Right cardiac atrium (tissue), 5 donors: Measurements from ENCODE around the gene VWA8. TPM values are rescaled to one million over a fixed set of nuclear protein-coding genes. Genes with fewer than 3 reads are reported as not detected.
"Not testable (repeated sequence)": the region's sequence is repeated elsewhere in the genome, so short reads cannot be mapped to it uniquely, and the experiment has no call there.

Source experiments
- ATAC-seq, 2 donors: fragments of 200-7000 bp; cut with Tn5 transposase; one replicate each; pipeline versions ENCODE4 v1.8.0 to v1.9.1; 2020; ENCODE audit warnings: moderate library complexity in 2 of 2, mild to moderate bottlenecking in 1 of 2
- DNase-seq, 3 donors: peaks; one replicate each; pipeline ENCODE4 v3.0.0-alpha.2; 2020
- H3K27ac ChIP-seq: one replicate; pipeline ENCODE4 v1.5.1; 2013; ENCODE audit warnings: mild to moderate bottlenecking, low read length, control low read depth, moderate library complexity
- H3K27me3 ChIP-seq: one replicate; pipeline ENCODE4 v1.6.1; 2013; ENCODE audit not compliant: control insufficient read depth, insufficient read depth
- H3K4me1 ChIP-seq: one replicate; pipeline ENCODE4 v1.6.1; 2013; ENCODE audit warnings: low read length; ENCODE audit not compliant: control insufficient read depth, insufficient read depth
- H3K4me3 ChIP-seq: one replicate; pipeline ENCODE4 v1.5.1; 2013; ENCODE audit warnings: low read length, control low read depth
- H3K9me3 ChIP-seq: one replicate; pipeline ENCODE4 v1.6.1; 2013; ENCODE audit warnings: low read length; ENCODE audit not compliant: control insufficient read depth
- WGBS: extraction: QIAGEN DNeasy Blood & Tissue Kit; methylation state at CpG from one replicate; pipeline ENCODE4 v1.1.7; 2013; 5-methylcytosine and 5-hydroxymethylcytosine counted together
- intact Hi-C, 4 donors: fragments of 100-400 bp; cut with DNase I; formaldehyde crosslinking; loops; one replicate each; pipeline versions ENCODE4 v1.11.0 to v1.14.0; 2022 to 2023
- polyA plus RNA-seq: library from polyadenylated mRNA; stranded (reverse); fragments of 200-250 nt; gene quantifications from one replicate; pipeline ENCODE4 v1.2.3, GENCODE V29; 2013
- total RNA-seq, 4 donors: library from RNA; stranded (reverse); fragmentation: NEBNext Ultra II Directional; extraction: Animal tissue kit (Norgen Biotek cat#: 25700); gene quantifications; one replicate each; pipeline ENCODE4 v1.2.1, GENCODE V29; 2021
- donor health status: healthy with polysubstance abuse.
- donor health status: DM: no; HTN: yes; CAD: no.
- donor health status: DM: no; HTN: no; CAD: no.
- donor health status: DM: no; HTN: yes; CAD: no; lungs with severe emphysema.
- donor health status: DM: yes; HTN: yes; CAD: no.

VWA8 gene
- total and polyA plus RNA-seq, 5 donors: 11.7 to 41.7 (median 34.0) TPM

DNA sequence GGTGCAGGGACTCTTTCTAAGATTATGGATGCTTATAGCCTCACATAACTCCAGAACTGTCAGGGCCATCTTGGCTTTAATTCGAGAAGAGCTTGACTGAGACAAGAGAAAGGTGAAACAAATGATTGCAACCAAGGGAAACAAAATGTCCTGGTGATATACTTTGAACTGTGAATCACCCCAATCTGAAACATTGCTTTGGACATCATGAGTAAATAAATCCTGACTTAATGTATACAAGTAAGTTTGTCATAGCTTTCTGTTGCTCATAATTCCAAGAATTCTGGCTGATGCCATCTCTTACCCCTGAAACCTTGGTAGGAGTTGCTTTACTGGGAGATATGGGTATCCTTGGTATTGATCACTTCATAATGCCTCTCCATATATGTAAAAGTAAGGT lies 5.8 kb upstream of the VWA8 start:
- 91% methylated on average over 1 of the region's 1 CpG for WGBS
- Histone ChIP-seq H3K9me3 (no peaks in the 10 kb centered on the region), H3K4me3 (no peak overlapping the region), H3K27ac (no peak overlapping the region), H3K4me1 (no peaks in the 10 kb centered on the region), H3K27me3 (no peaks in the 10 kb centered on the region)
- ATAC-seq (no peak), DNase-seq (no peak)
- intact Hi-C loops: no loop called here

- 88% methylated on average over 1 of the region's 1 CpG for WGBS
- H3K27ac ChIP-seq: no peak overlapping the region
- no peaks in the 10 kb centered on the region for H3K27me3 ChIP-seq
- ATAC-seq (no peak), DNase-seq (no peak)
- H3K9me3 ChIP-seq: no peaks in the 10 kb centered on the region
- intact Hi-C loops: no loop called here
- H3K4me1 ChIP-seq: no peaks in the 10 kb centered on the region
- H3K4me3 ChIP-seq: no peak overlapping the region
Observed at GRCh38 chr13:41962994-41963393, 2.1 kb upstream of the VWA8 start.

DNA sequence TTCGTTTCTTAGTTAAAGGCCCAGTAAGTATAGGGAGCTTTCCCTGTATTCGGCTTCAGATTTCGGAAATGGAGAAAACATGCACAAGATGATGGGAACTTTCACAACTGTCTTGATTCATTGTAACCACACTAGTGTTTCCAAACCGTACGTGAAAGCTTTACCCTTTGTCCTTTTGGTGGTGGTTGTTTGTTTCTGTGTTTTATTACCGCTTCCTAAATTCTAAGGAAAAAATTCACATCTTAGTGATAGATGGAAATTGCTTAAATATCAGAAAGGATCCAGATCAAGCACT lies 504 bp upstream of the VWA8 start:
- ATAC-seq: no peak
- intact Hi-C loops: loop anchor here in 1 of 4 donors (2.0 kb wide), 1 partner anchor 79 kb away; no protein-coding TSS in a partner anchor
- no peaks in the 10 kb centered on the region for H3K9me3 ChIP-seq
- no peaks in the 10 kb centered on the region for H3K4me1 ChIP-seq
- WGBS: 29% methylated on average over 6 of the region's 6 CpGs
- peak overlapping the region; percentile 88 for H3K4me3 ChIP-seq
- H3K27ac ChIP-seq: peak overlapping the region; percentile 92
- no peak for DNase-seq
- no peaks in the 10 kb centered on the region for H3K27me3 ChIP-seq

GRCh38 chr13:41960211-41960636 lies 685 bp downstream of the VWA8 start:
- H3K27ac ChIP-seq: peak overlapping the region; percentile 92
- DNase-seq: peak in 1 of 3 donors; percentile 25
- peak; percentile 55 to 62 for ATAC-seq
- H3K4me1 ChIP-seq: no peaks in the 10 kb centered on the region
- H3K9me3 ChIP-seq: no peaks in the 10 kb centered on the region
- WGBS: 9% methylated on average over 9 of the region's 9 CpGs
- H3K27me3 ChIP-seq: no peaks in the 10 kb centered on the region
- intact Hi-C loops: loop anchor here in 1 of 4 donors (2.0 kb wide), 1 partner anchor 81 kb away; no protein-coding TSS in a partner anchor
- H3K4me3 ChIP-seq: peak overlapping the region; percentile 88

GRCh38 chr13:41956272-41956671 lies 4.6 kb downstream of the VWA8 start:
- Histone ChIP-seq H3K4me3 (no peak overlapping the region), H3K4me1 (no peaks in the 10 kb centered on the region), H3K9me3 (no peaks in the 10 kb centered on the region), H3K27me3 (no peaks in the 10 kb centered on the region), H3K27ac (no peak overlapping the region)
- intact Hi-C loops: no loop called here
- ATAC-seq (no peak), DNase-seq (no peak)

DNA sequence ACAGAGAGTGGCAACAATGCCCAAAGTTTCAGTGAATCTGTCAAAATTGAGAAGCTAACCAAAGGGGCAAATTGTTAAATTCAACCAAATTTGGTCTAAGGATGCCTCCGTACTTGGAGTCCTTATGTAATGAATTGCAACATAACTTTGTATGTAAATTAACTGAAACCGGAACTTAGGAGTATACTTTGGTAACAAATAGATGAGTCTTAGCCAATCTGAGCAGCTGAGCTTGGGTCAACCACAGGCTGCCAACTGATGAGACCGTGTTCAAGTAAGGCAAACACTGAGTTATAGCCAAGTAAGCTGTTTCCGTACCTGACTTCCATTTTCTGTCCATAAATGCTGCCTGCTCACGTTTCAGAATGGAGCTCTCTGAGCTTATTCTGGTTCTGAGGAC lies 5.3 kb downstream of the VWA8 start:
- H3K27ac ChIP-seq: no peak overlapping the region
- no peaks in the 10 kb centered on the region for H3K9me3 ChIP-seq
- no peaks in the 10 kb centered on the region for H3K4me1 ChIP-seq
- WGBS: 86% methylated on average over 5 of the region's 5 CpGs
- no peaks in the 10 kb centered on the region for H3K27me3 ChIP-seq
- H3K4me3 ChIP-seq: no peak overlapping the region
- intact Hi-C loops: no loop called here
- ATAC-seq: no peak
- no peak for DNase-seq

DNA sequence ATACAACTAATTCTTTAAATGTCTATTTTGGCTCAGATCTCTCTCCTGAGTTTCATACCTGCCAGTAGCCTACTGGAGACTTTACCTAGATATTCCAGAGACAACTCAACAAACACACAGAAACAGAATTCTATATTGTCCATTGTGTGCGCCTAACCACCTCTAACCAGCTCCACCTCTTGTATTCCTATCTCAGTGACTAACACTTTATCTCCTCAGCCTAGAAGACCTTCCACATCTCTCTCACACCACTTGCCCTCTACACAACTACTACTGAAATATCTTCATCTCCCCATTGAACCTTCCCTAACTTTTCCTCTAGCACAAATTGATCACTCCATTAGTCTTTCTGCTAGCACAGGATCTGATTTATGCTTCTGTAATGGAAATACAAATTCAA lies 6.7 kb downstream of the VWA8 start:
- WGBS: 98% methylated on average over 1 of the region's 1 CpG
- H3K27ac ChIP-seq: no peak overlapping the region
- no peaks in the 10 kb centered on the region for H3K9me3 ChIP-seq
- DNase-seq: no peak
- no peaks in the 10 kb centered on the region for H3K4me1 ChIP-seq
- no peak for ATAC-seq
- no peak overlapping the region for H3K4me3 ChIP-seq
- intact Hi-C loops: no loop called here
- no peaks in the 10 kb centered on the region for H3K27me3 ChIP-seq

- intact Hi-C loops: no loop called here
- no peak overlapping the region for H3K27ac ChIP-seq
Observed at GRCh38 chr13:41952749-41953148, 8.2 kb downstream of the VWA8 start.

GRCh38 chr13:41949104-41949503 lies 11.8 kb downstream of the VWA8 start:
- H3K4me3 ChIP-seq, ATAC-seq, intact Hi-C loops, DNase-seq, H3K9me3 ChIP-seq, H3K27ac ChIP-seq, H3K27me3 ChIP-seq, H3K4me1 ChIP-seq: not testable (repeated sequence)
- 96% methylated on average over 1 of the region's 1 CpG for WGBS

More at GRCh38 chr13:41952749-41953148, 8.2 kb downstream of the VWA8 start:
- H3K4me1 ChIP-seq: no peaks in the 10 kb centered on the region
- H3K9me3 ChIP-seq: no peaks in the 10 kb centered on the region
- ATAC-seq (no peak), DNase-seq (no peak)
- no peak overlapping the region for H3K4me3 ChIP-seq
- 76% methylated on average over 3 of the region's 3 CpGs for whole genome bisulfite sequencing
- H3K27me3 ChIP-seq: no peaks in the 10 kb centered on the region

GRCh38 chr13:41945926-41946325 lies 15.0 kb downstream of the VWA8 start:
- DNase-seq: no peak
- peaks cover 4% of the 10 kb centered on the region for H3K4me1 ChIP-seq
- no peak for ATAC-seq
- no peaks in the 10 kb centered on the region for H3K27me3 ChIP-seq
- no peak overlapping the region for H3K27ac ChIP-seq
- H3K9me3 ChIP-seq: no peaks in the 10 kb centered on the region
- intact Hi-C loops: no loop called here
- H3K4me3 ChIP-seq: no peak overlapping the region

GRCh38 chr13:41944635-41945397 lies 16.1 kb downstream of the VWA8 start:
- Histone ChIP-seq H3K27me3 (no peaks in the 10 kb centered on the region), H3K4me1 (peaks cover 4% of the 10 kb centered on the region), H3K27ac (no peak overlapping the region), H3K4me3 (no peak overlapping the region), H3K9me3 (no peaks in the 10 kb centered on the region)
- DNase-seq (no peak), ATAC-seq (no peak)
- intact Hi-C loops: no loop called here
- WGBS: 93% methylated on average over 3 of the region's 3 CpGs

DNA sequence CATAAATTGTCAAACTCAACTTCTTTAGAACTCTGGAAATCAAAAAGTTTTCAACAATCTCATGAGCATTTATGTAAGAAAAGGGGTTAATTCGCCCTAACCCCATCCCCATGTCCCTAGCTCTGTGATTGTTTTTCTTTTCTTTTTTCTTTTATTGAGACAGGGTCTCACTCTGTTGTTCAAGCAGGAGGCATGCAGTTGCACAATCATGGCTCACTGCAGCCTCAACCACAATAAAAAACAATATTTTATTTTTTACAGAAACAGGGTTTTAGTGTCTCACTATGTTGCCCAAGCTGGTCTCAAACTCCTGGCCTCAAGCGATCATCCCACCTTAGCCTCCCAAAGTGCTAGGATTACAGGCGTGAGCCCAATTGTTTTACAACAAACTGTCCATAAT lies 16.7 kb downstream of the VWA8 start:
- H3K4me1 ChIP-seq: peaks cover 4% of the 10 kb centered on the region
- 96% methylated on average over 3 of the region's 3 CpGs for WGBS
- DNase-seq (no peak), ATAC-seq (no peak)
- no peak overlapping the region for H3K27ac ChIP-seq
- no peaks in the 10 kb centered on the region for H3K9me3 ChIP-seq
- intact Hi-C loops: no loop called here
- H3K27me3 ChIP-seq: no peaks in the 10 kb centered on the region
- H3K4me3 ChIP-seq: no peak overlapping the region
